Glomerular visceral epithelial cell (primary cell): ENCODE results near the gene KRTAP4-9.
A peak's percentile ranks its signal among the peaks of the same experiment; 100 is the strongest.
"Not testable (repeated sequence)": the region's sequence is repeated elsewhere in the genome, so short reads cannot be mapped to it uniquely, and the experiment has no call there.

ENCODE experiments used
- DNase-seq: peaks from one replicate; pipeline ENCODE4 v3.0.0-alpha.2; 2016; ENCODE audit errors: extremely low spot score

Gene KRTAP4-9

GRCh38 chr17:41105347-41105746 lies at the start of gene KRTAP4-9:
Gene KRTAP4-9 (plus strand): TSS chr17:41105389. CDS start chr17:41105389, 0 bp downstream.
- DNase-seq: not testable (repeated sequence)

- no peak for DNase-seq
These were observed 47.6 kb upstream of the KRTAP4-9 start for GRCh38 chr17:41057547-41057946.

DNA sequence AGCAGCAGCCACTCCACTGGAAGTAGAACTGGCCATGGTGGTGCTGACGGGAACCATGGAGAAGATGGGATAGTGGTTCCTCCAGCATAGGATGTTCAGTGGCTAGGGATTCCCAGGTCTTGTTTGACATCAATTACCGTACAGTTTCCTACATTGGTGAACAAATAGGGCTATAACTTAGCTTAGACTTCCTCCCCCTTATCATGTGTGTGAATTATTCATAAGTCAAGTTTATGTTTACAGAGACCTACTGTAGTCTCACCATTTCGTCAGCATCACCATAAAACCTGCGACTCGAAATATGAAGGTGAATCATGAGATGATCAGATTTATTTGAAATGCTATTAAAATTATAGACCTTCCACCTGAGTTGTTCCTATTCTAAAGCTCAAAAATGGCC lies 46.4 kb upstream of the KRTAP4-9 start:
- DNase-seq: no peak

GRCh38 chr17:41059276-41060051 lies 45.7 kb upstream of the KRTAP4-9 start:
- DNase-seq: peak; percentile 74

DNA sequence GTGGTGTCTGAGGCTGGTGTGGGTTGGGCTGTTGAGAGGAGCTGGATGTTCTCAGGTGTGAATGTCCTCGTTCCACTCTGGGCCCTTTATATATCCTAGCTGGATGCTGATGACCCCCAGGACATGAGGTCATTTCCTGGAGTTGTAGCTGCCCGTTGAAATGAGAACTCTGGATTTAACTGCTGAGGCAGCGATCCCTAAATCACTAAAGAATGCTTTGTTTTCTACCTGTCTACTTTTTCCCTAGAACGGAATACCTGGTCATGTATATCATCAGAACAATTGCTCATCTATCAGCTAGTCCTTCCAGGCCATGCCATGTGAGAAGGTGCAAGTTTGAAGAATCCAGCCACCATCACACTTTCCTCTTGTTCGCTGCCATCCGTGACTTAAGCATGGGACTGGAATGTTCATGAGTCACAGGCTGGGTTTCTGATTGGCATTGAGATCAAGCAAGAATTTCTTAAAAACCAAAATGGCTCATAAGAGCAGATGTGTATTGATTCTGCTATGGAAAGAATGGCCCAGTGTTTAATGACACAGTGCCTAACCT lies 45.1 kb upstream of the KRTAP4-9 start, which contains the start of gene KRTAP2-3:
TSS of gene KRTAP2-3 (minus strand) at position 63 of the 553 bp plus-strand sequence. CDS start 64 bp downstream, outside the sequence.
- DNase-seq: peak; percentile 94

DNA sequence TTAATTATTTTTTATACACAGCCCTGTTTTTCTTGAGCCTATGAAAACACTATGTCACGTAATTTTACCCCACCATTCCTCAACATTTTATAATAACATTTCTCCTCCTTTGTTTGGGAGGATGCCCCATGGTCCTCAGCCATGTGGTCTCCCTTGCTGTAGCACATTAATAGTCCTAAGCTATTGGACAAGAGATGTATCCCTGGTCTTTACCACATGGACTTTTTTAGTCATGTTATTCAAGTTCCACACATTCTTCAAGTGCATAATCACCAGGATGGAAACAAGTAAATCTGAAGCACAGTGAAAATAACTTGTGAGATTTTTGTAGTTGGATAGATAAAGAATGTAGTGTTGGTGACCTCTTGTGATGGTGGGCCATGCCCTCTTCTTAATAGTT lies 43.2 kb upstream of the KRTAP4-9 start:
- peak; percentile 90 for DNase-seq

DNA sequence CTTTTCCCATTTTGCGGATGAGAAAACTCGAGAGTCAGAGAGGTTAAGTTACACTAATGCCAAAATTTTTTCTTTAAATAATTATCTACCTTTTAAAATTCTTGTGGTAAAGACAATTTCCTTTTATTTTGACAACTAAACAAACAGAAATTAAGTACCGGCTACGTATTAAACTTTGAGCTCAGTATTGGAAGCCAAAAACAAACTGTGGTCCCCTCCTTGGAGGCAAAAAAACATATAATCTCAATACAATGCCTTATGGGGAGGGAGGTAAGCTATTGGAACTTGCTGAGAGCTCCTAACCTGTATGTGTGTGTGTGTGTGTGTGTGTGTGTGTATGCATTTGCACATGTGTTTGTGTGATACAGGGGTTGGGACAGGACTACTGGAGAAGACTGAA lies 41.7 kb upstream of the KRTAP4-9 start:
- no peak for DNase-seq

DNA sequence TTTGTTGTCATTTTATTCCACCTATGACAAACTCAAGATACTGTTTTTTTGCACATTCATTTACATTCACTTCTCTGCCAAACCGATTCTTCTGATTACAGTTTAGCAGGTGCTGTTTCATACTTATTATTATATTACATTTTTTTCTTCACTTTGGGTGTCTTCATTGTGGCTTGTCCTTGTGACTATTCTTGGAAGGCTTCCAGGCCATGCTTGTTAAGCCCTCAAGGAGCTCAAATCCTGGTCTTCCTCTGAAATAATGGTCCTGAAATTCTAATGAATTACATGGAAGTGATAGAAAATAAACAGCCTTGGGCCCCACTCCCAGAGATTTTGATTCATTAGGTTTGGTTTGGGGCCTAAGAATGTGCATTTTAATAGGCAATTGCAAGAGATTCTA lies 40.9 kb upstream of the KRTAP4-9 start:
- no peak for DNase-seq

DNA sequence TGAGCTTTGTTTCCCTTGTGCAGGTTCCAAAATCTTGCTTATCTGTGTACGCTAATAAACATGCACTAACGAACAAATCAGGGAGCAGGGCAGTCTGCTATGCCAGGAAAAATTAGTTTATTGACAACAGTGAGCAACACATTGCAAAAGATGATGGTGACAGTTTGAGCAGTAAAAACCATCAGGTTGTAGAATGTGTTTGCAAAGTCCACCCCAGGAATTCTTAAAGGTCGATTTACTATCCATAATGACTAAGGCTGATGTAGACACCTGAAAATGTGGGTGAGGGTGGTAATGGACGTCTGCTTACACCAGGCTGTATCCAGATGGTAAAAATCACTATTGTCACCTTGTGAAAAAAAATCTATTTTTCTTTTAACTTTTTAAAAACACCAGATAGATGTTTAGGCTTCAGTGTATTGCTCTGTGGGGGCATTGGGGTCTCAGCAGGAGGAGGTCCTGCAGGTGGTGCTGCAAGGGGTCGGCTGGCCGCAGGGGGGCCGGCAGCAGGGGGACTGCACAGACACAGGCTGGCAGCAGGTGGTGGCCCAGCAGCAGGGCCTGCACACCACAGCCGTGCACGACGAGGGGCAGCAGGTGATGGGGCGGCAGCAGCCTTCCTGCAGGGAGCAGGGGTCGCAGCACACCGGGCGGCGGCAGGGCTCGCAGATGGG lies 40.0 kb upstream of the KRTAP4-9 start:
- not testable (repeated sequence) for DNase-seq

DNA sequence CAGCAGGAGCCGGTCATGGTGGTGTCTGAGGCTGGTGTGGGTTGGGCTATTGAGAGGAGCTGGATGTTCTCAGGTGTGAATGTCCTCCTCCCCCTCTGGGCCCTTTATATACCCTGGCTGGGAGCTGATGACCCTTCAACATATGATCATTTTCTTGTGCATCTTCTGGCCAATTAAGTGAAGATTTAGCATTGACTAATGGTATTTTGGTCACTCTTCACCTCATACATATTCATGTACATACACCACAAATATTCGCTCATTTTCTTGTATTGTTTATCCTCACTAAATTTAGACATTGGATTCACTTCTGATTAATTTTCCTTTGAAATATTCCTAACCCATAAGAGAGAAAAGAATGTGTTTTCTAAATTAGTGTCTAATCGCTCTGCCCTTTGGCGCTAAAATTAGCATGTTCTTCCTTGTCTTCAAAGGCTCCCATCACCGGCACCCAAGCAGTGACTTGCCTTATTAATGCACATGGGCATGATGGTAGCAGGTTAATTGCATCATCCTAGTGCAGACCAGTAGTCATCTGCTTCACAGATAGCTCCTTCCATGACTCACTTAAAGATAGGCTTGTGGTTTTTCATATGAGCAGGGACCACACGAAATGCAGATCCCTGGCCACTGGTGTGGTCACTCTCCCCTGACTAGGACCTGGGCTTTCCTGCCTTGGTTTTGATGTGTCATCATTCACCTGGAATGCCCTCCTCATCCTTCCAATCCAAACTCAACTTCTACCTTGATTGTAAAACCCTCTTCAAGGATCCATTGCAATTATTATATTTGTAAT lies 39.2 kb upstream of the KRTAP4-9 start, which contains the start of gene KRTAP2-4:
TSS of gene KRTAP2-4 (minus strand) at position 51 of the 796 bp plus-strand sequence. CDS start at position 17, 34 bp downstream.
- DNase-seq: peak; percentile 94

DNA sequence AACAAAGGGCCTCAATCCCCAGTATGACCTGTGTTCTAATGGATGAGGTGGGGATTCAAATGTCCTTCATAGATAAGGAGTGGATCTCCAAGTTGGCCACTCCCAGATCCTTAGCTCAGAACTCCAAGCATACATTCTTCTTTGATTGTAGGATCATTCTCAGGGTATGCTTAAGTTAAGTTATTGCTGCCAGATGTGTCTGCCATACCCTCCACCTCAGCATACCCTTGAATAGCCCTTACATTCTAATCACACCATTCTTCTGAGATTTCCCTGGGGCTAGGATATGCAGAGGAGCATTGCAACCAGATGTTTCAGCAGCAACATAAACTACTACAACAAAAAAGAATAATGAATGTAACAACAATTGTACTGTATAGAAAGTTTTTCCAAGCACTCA lies 37.9 kb upstream of the KRTAP4-9 start:
- DNase-seq: no peak

- DNase-seq: no peak
These were observed 36.2 kb upstream of the KRTAP4-9 start for GRCh38 chr17:41069031-41069430.

DNA sequence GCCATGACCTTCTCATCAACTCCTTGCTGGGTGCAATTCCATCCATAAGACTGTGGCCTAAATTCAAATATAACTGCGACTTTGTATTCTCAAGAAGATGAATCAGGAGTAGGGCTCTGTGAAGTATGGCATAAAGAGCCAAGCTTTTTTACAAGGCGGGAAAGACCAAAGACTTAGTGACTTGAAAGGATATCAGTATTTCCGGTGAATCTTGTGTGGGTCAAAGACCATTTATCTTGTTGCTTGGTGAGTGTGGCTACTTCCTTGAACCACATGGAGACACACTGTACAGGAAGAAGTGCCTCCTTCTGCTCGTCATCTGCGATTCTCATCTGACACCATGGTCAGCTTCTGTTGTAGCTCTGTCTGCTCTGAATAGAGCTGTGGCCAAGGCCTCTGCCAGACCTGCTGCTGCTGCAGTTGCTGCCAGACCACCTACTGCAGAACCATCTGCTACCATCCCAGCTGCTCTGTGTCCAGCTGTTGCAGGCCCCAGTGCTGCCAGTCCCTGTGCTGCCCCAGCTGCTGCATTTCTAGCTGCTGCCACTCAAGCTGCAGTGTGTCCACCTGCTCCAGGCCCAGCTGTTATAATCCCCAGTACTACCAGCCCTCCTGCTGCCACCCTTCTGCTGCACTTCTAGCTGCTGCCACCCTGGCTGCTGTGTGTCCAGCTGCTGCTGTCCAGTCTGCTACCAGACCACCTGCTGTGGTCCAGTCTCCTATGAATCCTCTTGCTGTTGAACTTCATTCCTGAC lies 33.4 kb upstream of the KRTAP4-9 start:
- DNase-seq: no peak

GRCh38 chr17:41073676-41074075 lies 31.5 kb upstream of the KRTAP4-9 start:
- DNase-seq: no peak

DNA sequence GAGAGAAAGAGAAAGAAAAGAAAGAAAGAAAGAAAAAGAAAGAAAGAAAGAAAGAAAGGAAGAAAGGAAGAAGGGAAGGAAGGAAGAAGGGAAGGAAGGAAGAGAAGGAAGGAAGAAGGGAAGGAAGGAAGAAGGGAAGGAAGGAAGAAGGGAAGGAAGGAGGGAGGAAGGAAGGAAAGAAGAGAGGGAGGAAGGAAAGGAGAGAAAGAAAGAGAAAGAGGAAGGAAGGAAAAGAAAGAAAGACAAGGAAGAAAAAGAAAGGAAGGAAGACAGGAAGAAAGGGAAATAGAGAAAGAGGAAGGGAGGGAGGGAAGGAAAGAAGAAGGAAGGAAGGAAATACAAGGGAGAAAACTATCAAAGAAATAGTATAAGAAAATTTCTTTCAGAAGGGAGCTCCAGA lies 28.4 kb upstream of the KRTAP4-9 start:
- DNase-seq: no peak

GRCh38 chr17:41082626-41083025 lies 22.6 kb upstream of the KRTAP4-9 start:
- no peak for DNase-seq

GRCh38 chr17:41083427-41083826 lies 21.8 kb upstream of the KRTAP4-9 start:
- DNase-seq: not testable (repeated sequence)

GRCh38 chr17:41084100-41084856 lies 20.9 kb upstream of the KRTAP4-9 start, which contains the start of gene KRTAP4-7:
Gene KRTAP4-7 (plus strand): TSS chr17:41084150. CDS start chr17:41084207, 57 bp downstream.
- DNase-seq: not testable (repeated sequence)

- DNase-seq: not testable (repeated sequence)
These were observed 16.3 kb upstream of the KRTAP4-9 start for GRCh38 chr17:41088760-41089352.

DNA sequence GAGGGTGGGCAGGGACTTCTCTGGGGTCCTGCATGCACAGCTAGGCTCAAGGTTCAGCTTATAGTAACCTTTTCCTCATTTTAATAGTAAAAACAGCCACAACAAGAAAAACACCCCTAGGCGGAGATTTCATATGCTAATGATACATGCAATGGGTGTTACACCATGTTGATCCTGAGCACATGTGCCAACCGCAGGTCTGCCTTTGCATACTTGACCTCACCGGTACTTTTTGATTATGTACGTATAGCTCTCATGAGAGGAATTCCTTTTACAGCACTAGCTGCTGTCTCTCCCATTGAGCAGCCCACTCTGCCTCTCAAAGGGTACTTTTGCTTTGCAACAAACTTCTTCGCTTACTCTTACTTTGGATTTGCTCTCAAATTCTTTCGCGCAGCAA lies 9.1 kb upstream of the KRTAP4-9 start:
- no peak for DNase-seq
